Duodenal mucosa (tissue), 2 donors: ENCODE results near the gene SMPDL3A.

Source experiments
- H3K27ac ChIP-seq: one replicate; pipeline ENCODE4 v1.7.0; 2013; ENCODE audit warnings: low read depth, low read length
- H3K27me3 ChIP-seq, 2 donors: one replicate each; pipeline ENCODE4 v1.7.0; 2013; ENCODE audit warnings: low read length in 2 of 2, control low read depth in 1 of 2; ENCODE audit not compliant: insufficient read depth in 2 of 2, control insufficient read depth in 1 of 2
- H3K36me3 ChIP-seq, 2 donors: one replicate each; pipeline ENCODE4 v1.7.0; 2013; ENCODE audit warnings: low read length in 2 of 2, control low read depth in 1 of 2; ENCODE audit not compliant: insufficient read depth in 2 of 2, control insufficient read depth in 1 of 2
- H3K4me1 ChIP-seq, 2 donors: one replicate each; pipeline ENCODE4 v1.7.0; 2013; ENCODE audit warnings: low read length in 2 of 2, control low read depth in 1 of 2; ENCODE audit not compliant: insufficient read depth in 2 of 2, control insufficient read depth in 1 of 2
- H3K4me3 ChIP-seq, 2 donors: one replicate each; pipeline ENCODE4 v1.7.0; 2013; ENCODE audit warnings: low read length in 2 of 2, low read depth in 1 of 2
- H3K9ac ChIP-seq, 2 donors: one replicate each; pipeline ENCODE4 v1.7.0; 2013; ENCODE audit warnings: low read length in 2 of 2, low read depth in 1 of 2
- H3K9me3 ChIP-seq, 2 donors: one replicate each; pipeline ENCODE4 v1.7.0; 2013; ENCODE audit warnings: low read length in 2 of 2, control low read depth in 1 of 2; ENCODE audit not compliant: control insufficient read depth in 1 of 2

Gene SMPDL3A

DNA sequence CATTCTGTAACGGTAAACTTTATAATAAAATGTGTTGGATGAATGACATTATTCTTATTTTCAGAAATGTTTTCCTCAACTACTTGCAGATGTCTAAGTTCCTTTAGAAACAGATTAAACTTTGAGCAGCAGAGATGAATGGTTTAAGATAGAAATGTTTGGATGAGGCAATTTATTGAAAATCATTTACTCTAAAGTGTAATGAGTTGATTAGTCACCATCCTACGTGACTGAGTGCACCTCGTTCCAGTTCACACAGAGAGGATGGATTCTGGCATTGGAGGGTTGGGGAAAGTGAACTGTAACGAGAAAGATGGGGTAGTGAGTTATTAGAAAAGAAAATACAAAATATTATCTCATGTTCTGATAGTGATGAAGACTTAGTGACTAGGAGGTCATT, 28.7 kb downstream of the SMPDL3A start:
- no peaks in the 10 kb centered on the region for H3K27me3 ChIP-seq
- no peak overlapping the region for H3K27ac ChIP-seq
- no peak overlapping the region for H3K9ac ChIP-seq

DNA sequence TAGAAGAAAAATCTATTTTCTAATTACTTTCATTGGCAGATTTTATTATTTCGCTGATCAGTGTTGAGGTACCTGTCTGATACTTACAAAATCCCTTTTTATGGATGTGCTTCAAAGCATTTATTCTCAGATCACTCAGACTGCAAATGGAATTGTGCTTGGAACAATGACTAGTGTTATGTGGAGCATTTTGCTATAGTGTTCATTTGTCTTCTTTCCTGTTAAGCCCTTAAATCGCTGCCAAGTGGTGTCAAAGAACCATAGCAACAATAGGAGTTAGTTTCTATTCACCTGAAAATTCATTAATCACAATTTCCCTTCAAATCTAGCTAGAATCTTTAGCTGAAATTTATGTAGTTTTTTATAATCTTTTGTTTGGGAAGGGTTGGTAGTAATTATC, 29.8 kb downstream of the SMPDL3A start:
- H3K4me1 ChIP-seq: no peaks in the 10 kb centered on the region
- no peak overlapping the region for H3K9ac ChIP-seq
- H3K27me3 ChIP-seq: no peaks in the 10 kb centered on the region
- no peaks in the 10 kb centered on the region for H3K9me3 ChIP-seq
- no peak overlapping the region for H3K27ac ChIP-seq
- no peaks in the 10 kb centered on the region for H3K36me3 ChIP-seq
- no peak overlapping the region for H3K4me3 ChIP-seq

More for the DNA sequence above, 28.7 kb downstream of the SMPDL3A start:
- no peaks in the 10 kb centered on the region for H3K36me3 ChIP-seq
- no peaks in the 10 kb centered on the region for H3K4me1 ChIP-seq
- no peaks in the 10 kb centered on the region for H3K9me3 ChIP-seq
- H3K4me3 ChIP-seq: no peak overlapping the region

DNA sequence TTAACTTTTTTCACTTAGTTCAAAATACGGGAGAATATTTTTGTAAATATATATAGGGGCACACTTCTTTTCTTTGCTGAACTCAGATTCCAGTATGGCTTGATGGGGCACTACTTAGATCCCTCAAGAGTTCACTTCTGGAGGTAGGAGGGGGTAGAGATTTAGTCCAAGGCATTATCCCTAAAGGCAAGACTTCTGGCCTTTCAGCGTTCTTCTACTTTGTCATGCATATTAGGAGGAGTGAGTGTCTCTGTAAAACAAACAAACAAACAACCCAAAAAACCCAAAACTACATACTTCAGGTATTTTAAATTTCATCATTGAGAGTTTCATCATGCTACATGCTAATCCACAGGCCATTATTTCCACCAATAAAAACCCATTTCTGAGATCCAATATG, 32.0 kb downstream of the SMPDL3A start:
- no peaks in the 10 kb centered on the region for H3K4me1 ChIP-seq
- no peaks in the 10 kb centered on the region for H3K27me3 ChIP-seq
- H3K9ac ChIP-seq: no peak overlapping the region
- no peaks in the 10 kb centered on the region for H3K9me3 ChIP-seq
- H3K4me3 ChIP-seq: no peak overlapping the region
- no peaks in the 10 kb centered on the region for H3K36me3 ChIP-seq
- no peak overlapping the region for H3K27ac ChIP-seq

DNA sequence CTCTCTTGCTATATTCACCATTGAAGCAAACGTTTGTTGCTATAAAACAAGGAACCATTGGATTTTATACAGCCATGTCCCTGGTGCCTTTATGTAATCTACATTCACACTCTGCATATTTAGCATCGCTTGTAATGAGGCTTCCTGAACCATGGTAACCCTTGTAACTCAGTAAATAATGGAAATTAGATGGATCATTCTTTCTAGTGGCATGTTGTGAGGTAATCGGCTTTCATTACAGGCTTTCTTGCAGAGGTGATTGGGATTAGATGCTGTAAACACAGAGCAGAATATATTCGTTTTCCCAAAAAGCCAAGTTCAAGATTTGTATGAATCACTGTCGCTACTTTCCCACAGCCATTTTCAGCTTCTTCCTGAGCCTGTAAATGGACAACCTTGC, 36.1 kb downstream of the SMPDL3A start:
- Histone ChIP-seq H3K27ac (no peak overlapping the region), H3K4me1 (no peaks in the 10 kb centered on the region), H3K4me3 (no peak overlapping the region), H3K9ac (no peak overlapping the region), H3K27me3 (no peaks in the 10 kb centered on the region), H3K36me3 (no peaks in the 10 kb centered on the region), H3K9me3 (no peaks in the 10 kb centered on the region)

DNA sequence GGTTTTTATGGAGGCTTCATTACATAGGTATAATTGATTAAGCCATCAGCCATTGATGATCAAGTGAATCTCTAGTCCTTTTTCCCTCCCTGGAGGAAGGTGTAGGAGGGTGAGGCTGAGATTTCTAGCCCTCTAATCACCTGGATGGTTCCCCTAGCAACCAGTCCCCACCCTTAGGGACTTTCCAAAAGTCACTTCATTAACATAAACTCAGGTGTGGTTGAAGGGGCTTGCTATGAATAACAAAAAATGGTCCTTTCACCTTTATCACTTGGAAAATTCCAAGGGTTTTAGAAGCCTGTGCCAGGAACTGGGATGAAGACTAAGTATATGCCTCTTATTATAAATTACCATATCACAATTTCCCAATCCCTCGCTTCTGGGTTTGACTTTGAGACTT, 40.4 kb downstream of the SMPDL3A start:
- H3K9ac ChIP-seq: no peak overlapping the region
- H3K4me1 ChIP-seq: no peaks in the 10 kb centered on the region
- no peak overlapping the region for H3K4me3 ChIP-seq
- H3K27ac ChIP-seq: no peak overlapping the region
- H3K36me3 ChIP-seq: no peaks in the 10 kb centered on the region
- no peaks in the 10 kb centered on the region for H3K27me3 ChIP-seq
- no peaks in the 10 kb centered on the region for H3K9me3 ChIP-seq

DNA sequence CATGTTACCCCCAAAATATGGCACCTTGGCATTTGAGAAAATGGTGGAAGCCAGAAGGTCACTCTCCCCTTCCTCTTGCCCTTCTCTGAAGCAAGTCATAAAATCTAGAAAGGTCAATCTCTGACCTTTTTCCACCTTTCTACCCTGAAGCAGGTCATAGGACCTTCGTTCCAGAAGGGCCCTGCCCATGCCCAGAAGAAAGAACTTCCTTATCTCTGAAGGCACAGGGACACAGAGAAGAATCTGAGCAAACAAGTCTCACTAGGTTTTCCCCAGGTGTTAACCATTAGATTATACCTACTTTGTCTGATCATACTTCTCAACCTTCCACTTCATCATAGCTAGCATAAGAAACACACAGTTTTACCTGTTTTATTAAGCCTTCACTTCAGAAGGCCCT, 42.5 kb downstream of the SMPDL3A start:
- H3K27ac ChIP-seq: no peak overlapping the region
- no peaks in the 10 kb centered on the region for H3K4me1 ChIP-seq
- no peaks in the 10 kb centered on the region for H3K9me3 ChIP-seq
- H3K27me3 ChIP-seq: no peaks in the 10 kb centered on the region
- H3K9ac ChIP-seq: no peak overlapping the region
- no peaks in the 10 kb centered on the region for H3K36me3 ChIP-seq
- H3K4me3 ChIP-seq: no peak overlapping the region

DNA sequence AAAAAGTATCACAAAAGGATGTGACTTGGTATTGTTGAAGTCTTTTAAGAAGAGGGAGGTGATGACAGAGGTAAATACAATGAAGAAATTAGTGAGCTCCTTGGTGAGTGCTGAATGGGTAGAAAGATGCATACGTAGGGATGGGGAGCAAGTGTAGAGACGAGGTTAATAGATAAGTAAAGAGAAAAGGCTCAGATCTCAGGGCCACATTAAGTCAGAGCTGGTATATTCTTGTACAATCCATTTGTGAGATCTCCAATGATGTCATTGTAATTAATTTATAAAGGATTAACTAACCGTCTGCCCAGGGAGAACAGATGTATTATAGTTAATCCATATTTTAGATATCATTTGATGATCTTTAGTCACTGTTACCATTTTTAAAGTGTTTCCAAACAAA, 43.4 kb downstream of the SMPDL3A start:
- no peak overlapping the region for H3K27ac ChIP-seq
- H3K9me3 ChIP-seq: no peaks in the 10 kb centered on the region
- H3K9ac ChIP-seq: no peak overlapping the region
- H3K36me3 ChIP-seq: no peaks in the 10 kb centered on the region
- no peak overlapping the region for H3K4me3 ChIP-seq
- H3K27me3 ChIP-seq: no peaks in the 10 kb centered on the region
- H3K4me1 ChIP-seq: no peaks in the 10 kb centered on the region

DNA sequence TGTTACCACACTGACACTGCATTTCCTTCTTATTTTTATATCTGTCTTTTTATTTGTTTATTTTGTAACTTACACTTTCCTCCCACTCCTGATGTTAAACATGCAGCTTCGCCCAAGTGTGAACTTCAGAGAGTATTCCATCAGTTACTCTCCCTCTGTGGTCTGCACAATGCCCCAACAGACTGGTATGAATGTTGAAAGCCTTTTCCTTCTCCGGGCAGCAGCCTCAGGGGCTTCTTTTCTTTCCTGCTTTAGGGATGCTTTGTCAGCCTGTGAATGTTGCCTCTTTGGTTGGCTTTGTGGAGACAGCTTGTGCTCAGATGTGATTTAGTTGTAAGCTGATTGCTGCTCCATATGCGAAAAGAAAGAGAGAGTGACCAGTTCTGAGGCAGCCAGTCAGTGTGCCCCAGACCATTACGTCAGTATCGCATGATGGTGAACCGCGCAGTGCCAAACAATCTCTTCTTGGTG, 44.0 kb downstream of the SMPDL3A start:
- Histone ChIP-seq H3K9ac (no peak overlapping the region), H3K27me3 (no peaks in the 10 kb centered on the region), H3K27ac (no peak overlapping the region), H3K9me3 (no peaks in the 10 kb centered on the region), H3K36me3 (no peaks in the 10 kb centered on the region), H3K4me1 (no peaks in the 10 kb centered on the region), H3K4me3 (no peak overlapping the region)

DNA sequence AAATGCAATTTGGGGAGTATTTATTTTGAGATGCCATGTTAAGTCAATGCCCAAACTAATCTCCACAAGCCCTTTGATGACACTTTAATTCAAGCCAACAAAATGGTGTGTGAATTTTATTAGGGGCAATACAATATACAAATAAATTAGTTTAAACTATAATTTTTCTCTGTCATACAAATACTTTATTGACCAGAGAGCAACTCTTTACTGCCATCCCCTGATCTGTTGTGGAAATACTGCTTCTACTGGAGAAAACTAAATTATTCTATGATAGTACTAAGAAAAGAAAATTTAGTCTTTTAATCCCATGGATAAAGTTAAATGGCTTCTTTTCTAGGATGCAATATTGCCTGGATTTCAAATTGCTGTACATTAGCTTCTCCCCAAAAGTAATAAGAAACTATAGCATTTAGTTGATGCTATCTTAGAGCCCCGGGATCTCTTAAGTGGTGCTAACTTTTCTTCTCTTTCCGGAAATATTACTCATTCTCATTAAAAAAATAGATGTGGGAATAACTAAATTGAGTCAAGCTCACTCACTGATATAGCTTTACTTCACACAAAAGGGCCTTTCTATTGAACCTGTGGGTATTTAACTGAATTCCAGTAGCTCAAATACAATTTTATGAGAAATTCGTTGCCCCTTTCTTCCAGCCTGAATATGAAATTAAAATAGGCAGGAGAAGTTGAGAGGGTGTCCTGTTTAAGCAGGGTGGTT, 49.2 kb downstream of the SMPDL3A start:
- no peaks in the 10 kb centered on the region for H3K27me3 ChIP-seq
- H3K4me3 ChIP-seq: no peak overlapping the region
- H3K9me3 ChIP-seq: no peaks in the 10 kb centered on the region
- H3K36me3 ChIP-seq: no peaks in the 10 kb centered on the region
- no peaks in the 10 kb centered on the region for H3K4me1 ChIP-seq
- H3K9ac ChIP-seq: no peak overlapping the region
- no peak overlapping the region for H3K27ac ChIP-seq

DNA sequence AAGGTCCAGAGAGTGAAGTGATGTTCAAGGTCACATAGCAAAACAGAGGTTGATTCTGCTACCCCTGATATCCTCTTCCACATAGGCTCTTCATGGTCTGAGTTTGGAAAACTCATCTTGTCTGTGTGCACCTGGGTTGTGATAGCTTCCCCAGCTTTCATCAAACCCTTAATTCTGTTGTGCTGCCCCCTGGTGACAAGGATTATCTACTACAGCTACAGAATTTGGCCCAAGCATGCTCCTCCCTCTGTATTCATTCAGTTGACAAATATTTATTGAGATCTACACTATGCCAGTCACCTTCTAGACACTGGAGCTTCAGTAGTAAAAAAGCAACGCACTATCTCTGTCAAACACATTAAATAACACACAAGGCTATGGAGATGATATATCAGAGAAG, 50.4 kb downstream of the SMPDL3A start:
- H3K4me1 ChIP-seq: no peaks in the 10 kb centered on the region
- no peaks in the 10 kb centered on the region for H3K36me3 ChIP-seq
- H3K9ac ChIP-seq: no peak overlapping the region
- H3K27me3 ChIP-seq: no peaks in the 10 kb centered on the region
- no peaks in the 10 kb centered on the region for H3K9me3 ChIP-seq
- H3K4me3 ChIP-seq: no peak overlapping the region
- H3K27ac ChIP-seq: no peak overlapping the region
